Esophagus mucosa (tissue), 1 donor: ENCODE results near the gene CFAP77. TPM values are rescaled to one million over a fixed set of nuclear protein-coding genes. Genes with fewer than 3 reads are reported as not detected.

Experiments used
- ATAC-seq: fragments of 200-7000 bp; cut with Tn5 transposase; one replicate; pipeline ENCODE4 v1.9.1; 2020
- total RNA-seq: library from RNA; stranded (reverse); gene quantifications from one replicate; pipeline ENCODE4 v1.2.4, GENCODE V29; 2023
- donor health status: DM: yes; HTN: yes; CAD: no.

CFAP77 gene
- total RNA-seq, 1 donor from 2014 or later: not detected

DNA sequence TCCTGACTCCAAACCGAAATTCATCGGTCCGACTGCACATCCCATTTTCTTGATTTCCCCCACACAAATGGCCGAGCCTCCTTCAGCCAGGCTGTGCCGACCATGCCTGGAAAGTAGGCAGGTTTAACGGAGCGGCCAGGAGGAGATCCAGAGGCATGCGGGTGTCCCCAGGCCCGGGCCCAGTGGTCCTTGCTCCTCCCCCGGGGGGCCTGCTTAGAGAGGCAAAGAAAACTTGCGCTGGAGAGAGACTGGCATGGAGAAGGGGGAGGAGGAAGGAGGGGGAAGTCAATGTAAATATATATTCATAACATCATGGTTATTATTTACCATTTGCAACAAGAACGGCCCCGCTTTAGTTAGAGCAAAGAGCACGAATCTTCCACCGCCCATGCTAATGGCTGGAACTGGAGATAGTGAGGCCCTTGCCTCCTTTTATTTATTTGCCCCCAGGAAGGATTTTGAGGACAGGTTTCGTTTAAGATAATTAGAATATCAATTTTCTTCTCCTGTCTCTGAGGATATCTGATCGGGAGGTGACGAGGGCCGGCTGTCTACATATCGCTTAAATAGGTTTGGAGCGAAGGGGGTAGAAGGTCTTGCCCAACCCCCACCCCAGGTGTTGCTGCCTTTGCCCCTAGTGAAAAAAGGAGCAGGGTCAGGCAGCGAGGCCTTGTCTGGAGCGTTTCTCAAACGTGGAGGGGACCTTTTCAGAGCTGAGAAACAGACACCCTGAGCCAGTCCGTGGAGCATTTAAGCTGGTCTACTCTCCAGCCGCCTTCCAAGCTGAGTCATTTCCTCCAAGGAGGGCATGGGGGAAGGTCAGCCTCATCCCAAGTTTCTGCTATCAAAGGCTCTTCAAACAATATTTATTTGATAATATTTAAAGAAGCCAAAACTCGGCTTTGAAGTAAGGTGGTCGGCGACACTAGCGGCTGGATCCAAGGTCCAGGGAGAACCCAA, 174.9 kb downstream of the CFAP77 start:
- no peak for ATAC-seq

GRCh38 chr9:132585954-132586829, 176.2 kb downstream of the CFAP77 start:
- no peak for ATAC-seq

DNA sequence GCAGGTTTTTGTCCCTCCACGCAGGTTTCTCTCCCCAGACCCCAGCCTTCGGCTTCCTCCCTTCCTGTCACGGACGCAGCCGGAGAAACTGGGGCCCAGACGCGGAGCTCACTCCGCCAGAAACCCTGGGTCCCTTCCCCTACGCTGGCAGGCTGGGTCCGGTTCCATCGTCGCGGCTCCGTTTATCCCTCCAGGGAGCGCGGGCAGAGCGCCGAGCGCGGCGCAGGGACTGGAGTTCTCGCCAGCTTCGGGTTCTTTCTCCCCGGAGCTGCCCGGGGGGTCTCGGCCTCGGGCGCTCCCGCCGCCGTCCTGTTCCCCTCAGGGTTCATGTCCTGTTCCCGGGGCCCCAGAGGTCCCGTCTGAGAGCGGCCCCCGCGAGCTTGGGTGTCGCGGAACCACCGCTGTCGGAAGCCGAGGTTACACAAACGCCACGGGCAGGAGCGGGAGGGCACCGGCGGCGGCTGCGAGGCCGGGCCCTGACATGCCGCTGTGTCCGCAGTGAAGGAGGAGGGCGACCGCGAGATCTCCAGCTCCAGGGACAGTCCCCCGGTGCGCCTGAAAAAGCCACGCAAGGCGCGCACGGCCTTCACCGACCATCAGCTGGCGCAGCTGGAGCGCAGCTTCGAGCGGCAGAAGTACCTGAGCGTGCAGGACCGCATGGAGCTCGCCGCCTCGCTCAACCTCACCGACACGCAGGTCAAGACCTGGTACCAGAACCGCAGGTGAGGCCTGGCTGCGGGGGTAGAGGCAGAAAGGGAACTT, 177.0 kb downstream of the CFAP77 start:
- ATAC-seq: no peak

- ATAC-seq: no peak
These were observed 177.6 kb downstream of the CFAP77 start for GRCh38 chr9:132587592-132587955.

- ATAC-seq: no peak
These were observed 178.1 kb downstream of the CFAP77 start for GRCh38 chr9:132588098-132588497.

DNA sequence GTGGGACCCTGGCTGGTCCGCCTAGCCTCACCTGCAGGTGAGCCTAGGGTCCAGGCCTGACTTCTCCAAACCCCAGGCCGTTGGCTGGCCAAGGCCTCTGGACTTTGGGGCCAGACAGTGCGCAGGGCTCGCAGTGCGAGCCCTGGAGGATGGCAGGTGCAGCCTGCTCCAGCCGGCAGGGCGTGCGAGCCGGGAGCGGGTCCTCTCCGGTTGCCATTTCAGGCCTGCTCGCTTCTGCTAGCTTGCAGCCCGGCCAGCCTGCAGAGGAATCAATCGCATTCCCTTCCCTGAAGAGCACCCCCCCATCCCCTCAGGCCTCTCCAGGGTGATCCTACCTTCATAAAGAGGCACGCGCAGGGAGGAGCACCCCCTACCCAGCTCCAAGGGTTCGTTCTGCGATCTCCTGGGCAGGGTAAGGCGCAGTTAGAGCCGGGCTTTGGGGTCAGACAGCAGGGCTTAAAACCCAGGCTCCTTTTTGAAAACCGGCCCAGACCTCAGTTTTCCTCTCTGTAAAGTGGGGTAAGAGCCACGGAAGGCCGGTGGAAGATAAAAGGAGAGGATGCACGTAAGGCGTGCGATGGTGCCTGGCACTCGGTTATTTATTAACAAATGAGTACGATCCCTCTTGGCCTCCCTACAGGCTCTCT, 178.6 kb downstream of the CFAP77 start:
- ATAC-seq: no peak

DNA sequence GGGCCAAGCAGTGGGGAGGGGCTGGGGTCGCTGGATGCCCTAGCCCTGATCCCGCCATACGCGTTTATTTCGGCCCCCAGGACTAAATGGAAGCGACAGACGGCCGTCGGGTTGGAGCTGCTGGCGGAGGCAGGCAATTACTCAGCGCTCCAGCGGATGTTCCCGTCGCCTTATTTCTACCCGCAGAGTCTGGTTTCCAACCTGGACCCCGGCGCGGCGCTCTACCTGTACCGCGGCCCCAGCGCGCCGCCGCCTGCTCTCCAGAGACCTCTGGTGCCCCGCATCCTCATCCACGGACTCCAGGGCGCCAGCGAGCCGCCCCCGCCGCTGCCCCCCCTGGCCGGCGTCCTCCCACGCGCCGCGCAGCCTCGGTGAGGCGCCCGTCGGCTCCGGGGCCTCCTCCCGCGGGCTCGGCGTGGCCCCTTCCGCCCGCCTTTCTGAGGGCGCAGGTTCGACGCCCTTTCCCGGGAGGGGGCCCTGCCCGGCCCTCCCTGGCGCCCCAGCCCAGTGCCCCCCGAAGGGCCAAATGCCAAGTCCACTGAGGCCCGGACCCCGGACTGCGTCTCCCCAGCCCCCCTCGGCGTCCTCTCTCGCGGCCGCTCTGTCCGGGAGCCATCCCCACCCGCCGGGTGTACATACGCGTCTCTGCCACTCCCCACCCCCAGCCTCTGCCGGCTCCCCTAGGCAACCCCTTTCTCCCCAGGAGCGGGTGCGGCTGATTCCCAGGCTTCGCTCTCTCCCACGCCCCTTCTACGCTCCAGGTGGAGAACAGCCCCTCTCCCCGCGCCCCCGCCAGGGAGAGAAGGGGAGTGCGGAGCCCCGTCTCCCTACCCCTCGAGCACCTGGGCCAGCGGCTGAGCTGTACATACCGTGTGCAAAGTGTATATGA, 179.4 kb downstream of the CFAP77 start:
- ATAC-seq: peak; percentile 16

- ATAC-seq: no peak
These were observed 180.0 kb downstream of the CFAP77 start for GRCh38 chr9:132590037-132590317.

DNA sequence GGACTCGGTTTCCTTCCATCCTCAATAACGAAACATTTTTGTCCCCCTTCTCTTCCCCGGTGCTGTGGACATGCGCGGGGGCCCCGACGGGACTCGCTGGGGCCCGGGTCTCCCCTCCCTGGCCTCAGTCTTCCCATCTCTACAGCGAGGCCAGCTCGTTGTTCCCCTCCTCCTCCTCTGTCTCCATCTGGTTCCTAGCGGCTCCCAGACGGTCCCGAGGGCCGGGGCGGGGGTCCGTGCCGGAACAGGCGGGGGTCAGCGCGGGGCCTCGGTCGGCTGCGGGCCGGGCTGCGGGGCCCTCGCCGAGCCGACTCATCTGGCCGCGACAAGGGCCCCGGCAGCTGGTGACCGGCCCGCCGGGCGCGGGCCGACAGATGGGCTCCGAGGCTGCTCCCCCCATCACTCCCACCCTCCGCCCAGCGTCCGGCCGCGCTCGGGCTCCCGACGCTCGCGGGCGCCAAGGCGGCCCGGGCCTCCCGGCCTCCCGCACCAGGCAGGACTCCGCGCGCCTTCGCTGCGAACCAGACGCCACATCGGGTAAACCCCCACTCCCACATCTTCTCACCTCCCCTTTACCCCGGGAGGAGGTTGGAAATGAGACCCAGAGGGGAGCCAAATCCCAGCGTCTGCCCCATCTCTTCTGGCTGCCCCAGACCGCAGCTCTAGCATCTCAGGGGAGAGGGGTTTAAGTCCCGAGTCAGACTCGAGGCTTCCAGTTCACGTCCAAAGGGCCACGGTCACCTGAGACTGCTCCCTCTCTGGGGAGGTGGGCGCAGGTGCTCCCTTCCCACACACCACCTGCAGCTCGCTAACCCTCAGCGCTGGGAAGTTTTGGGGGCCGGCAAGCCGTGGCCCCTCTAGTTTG, 180.5 kb downstream of the CFAP77 start:
- no peak for ATAC-seq

- no peak for ATAC-seq
These were observed 181.2 kb downstream of the CFAP77 start for GRCh38 chr9:132591244-132591643.

- no peak for ATAC-seq
These were observed 181.8 kb downstream of the CFAP77 start for GRCh38 chr9:132591751-132592314.

GRCh38 chr9:132592451-132592850, 182.4 kb downstream of the CFAP77 start:
- ATAC-seq: no peak

- ATAC-seq: no peak
These were observed 184.4 kb downstream of the CFAP77 start for GRCh38 chr9:132594412-132594811.

DNA sequence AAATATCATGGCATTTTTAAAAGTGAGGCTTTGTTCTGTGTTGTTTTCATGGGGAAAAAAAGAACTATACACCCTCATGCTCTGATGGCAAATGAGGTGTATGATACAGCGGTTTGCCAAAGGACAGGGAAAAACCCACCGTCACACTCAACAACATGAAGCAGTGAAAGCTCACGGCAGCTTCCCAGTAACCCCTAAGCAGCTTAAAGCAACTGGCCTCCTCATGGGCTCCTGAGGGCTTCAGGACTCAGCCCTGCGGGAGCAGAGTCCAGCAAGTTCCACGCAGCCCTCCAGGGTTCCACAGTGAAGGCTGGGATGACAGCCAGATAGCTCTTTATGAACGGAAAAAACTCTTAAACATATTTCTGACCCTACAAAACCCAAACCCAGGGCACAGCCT, 185.3 kb downstream of the CFAP77 start:
- ATAC-seq: no peak

- no peak for ATAC-seq
These were observed 186.2 kb downstream of the CFAP77 start for GRCh38 chr9:132596200-132596599.

DNA sequence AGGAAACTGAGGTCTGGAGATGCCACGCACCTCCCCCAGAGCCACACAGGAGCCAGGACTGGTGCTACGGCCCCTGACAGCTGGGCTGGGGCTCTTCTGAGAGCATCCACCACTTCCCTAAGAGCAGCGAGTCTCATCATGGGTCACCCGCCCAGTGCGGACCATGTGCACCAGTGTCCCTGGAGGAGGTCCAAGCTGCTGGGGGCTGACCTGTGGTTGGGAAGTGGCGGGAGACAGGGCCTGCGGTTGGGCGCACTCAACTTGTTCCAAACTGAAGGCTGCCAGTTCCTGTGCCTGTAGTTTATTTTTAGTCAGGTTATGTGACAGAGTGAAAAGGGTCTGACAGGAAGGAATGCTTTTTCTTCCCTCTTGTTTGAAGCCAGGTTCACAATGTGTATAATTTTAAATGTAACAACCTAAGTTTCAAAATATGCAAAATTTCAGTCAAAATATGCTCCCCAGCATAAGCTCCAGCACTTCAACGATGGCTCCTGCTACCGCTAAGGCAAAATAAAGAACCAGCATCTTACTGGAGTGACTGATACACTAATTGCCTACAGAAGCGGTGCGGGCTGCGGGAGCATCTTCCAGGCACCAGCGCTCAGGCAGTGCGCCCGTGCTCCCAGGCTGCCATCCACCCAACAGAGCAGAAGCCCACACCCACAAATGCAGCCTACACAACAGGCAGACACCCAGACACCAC, 187.2 kb downstream of the CFAP77 start:
- peak; percentile 45 for ATAC-seq

DNA sequence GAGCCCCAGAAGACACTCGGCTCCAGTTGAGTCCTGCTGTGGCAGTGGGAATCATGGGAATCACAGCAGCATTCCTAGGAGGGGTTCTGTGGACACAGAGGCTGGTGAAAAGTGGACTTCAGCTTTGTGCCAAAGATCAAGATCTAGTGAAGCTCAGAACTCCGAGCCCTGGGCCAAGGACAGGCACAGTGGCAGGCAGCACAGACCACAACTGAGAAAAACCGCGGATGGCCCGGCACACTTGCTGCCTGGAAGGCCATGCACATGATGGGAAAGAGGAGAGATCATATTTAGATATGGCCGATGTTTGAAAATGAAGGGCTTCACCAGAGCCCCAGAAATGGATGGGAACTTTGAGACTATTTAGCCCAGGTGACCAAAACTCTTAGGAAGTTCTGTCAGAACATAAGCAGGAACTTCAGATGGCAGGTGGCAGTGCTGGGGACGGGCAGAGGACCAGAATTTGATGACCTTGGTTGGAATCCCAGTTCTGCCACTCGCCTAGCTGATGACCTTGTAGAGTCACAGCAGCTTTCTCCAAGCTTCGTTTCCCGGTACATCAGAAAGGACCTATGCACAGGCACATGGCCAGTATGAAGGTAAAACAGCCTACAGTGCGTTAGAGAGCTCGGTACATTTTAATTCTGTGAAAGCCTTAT, 190.4 kb downstream of the CFAP77 start:
- ATAC-seq: no peak

DNA sequence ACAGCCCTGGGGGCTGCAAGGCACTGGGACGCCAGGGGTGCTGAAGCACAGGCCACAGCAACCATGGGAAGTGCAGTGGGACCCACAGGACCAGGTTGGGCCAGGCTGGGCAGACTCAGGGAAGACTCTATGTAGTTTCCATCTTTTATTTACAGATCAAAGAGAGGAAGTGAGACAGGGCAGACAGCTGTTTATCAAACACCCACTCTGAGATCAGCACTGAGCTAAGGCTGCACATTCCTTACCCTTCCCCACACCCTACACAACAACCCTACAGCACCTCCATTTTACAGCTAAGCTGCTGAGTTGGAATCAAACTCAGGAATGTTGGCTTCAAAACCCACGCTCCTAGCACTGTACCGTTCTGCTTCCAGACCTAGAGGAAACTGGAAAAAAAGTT, 192.2 kb downstream of the CFAP77 start:
- ATAC-seq: no peak

DNA sequence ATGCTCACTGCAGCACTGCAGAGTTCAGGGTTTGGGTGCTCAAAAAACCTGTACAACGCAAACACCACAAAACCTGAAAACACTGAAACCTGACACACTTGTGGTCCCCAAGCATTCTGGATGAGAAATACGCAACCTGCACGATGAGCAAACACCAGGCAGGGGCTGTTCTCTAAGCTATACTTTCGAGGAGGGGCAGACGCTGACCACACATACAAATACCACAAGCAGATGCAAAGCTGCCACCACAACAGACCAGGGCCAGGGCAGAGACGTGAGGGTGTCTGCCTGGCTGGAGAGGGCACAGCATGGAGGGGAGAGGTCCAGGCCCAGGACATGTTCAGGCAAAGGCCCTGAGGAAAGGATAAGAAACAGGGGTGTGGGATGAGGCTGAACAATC, 195.4 kb downstream of the CFAP77 start:
- ATAC-seq: no peak
